A549 treated with AZD9567 at 1 μM for 4 hours (cell line): ENCODE measurements around the gene TXNDC11. TPM values are rescaled to one million over a fixed set of nuclear protein-coding genes. Genes with fewer than 3 reads are reported as not detected.

Experiments
- total RNA-seq: library from RNA; stranded (reverse); fragments of 200-300 nt; extraction: Qiagen RNA extraction; gene quantifications from 5 replicates; pipeline ENCODE4 v1.2.3, GENCODE V29; 2022; ENCODE audit not compliant: insufficient read depth

Gene TXNDC11
- 38.1 to 41.5 TPM (median 39.2 TPM) in 5 replicates for total RNA-seq

GRCh38 chr16:11742536-11743307, at the start of gene TXNDC11:
TSS of gene TXNDC11 (minus strand) at chr16:11742857. CDS start at chr16:11742730, 127 bp downstream.

GRCh38 chr16:11667824-11668622, 74.6 kb downstream of the TXNDC11 start, which contains the start of gene SNN:
TSS of gene SNN (plus strand) at chr16:11668455. CDS start at chr16:11676060, 7,605 bp downstream.

Other genes starting within 250 kb of the TXNDC11 start
- 155 to 192 TPM (median 179 TPM) in 5 replicates for gene LITAF, start 155.9 kb downstream of the TXNDC11 start, total RNA-seq
- 10.1 to 17.4 TPM (median 16.3 TPM) in 5 replicates for gene SNN, start 74.4 kb downstream of the TXNDC11 start, total RNA-seq
- gene ZC3H7A, start 54.4 kb upstream of the TXNDC11 start, total RNA-seq, result 25.5 to 35.0 TPM (median 27.8 TPM) in 5 replicates
- 217 to 318 TPM (median 229 TPM) in 5 replicates for gene RSL1D1, start 108.7 kb upstream of the TXNDC11 start, total RNA-seq
- gene GSPT1, start 173.1 kb upstream of the TXNDC11 start, total RNA-seq, result 170 to 247 TPM (median 176 TPM) in 5 replicates
- gene NPIPB2, start 199.2 kb upstream of the TXNDC11 start, total RNA-seq, result 1.9 to 3.3 TPM (median 2.8 TPM) in 4 of 5 replicates, not detected in the other
- not detected in 5 replicates for gene TNFRSF17, start 222.4 kb upstream of the TXNDC11 start, total RNA-seq
- gene SNX29, start 233.9 kb upstream of the TXNDC11 start, total RNA-seq, result 2.7 to 3.7 TPM (median 2.8 TPM) in 5 replicates